Ramos (cell line): Measurements from ENCODE around the gene AMH.

Experiments
- in situ Hi-C: fragments of 300-500 bp; cut with MboI; formaldehyde crosslinking; loops from one replicate; pipeline ENCODE4 v1.14.3; 2022; ENCODE audit warnings: low sequenced_read_pairs; ENCODE audit not compliant: unreplicated experiment

The AMH gene

DNA sequence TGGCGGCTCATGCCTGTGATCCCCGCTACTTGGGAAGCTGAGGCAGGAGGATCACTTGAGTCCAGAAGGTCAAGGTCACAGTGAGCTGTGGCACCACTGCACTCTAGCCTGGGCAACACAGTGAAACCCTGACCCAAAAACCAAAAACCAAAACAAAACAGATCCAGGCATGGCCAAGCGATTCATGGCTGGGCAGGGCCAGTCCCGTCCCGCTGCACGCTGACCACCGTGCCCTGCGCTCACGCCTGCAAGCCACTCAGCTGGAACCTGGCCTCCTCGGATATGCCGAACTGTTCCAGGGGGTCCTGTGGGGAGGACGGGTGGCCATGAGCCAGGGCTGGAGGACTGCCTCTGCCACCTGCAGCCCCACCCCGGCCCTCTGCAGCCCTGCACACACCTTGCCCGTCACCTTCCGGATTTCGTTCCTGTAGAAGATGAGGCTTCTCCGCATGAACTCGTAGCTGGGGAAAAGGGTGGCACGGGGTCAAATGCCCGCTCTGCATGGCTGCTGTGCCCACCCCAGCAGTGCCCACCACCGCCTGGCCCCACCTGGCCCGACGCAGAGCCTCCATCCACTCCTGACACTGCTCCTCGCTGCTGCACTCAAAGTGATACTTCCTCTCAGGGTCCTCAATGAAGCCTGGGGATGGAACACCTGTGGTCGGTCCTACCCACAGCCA, 15.4 kb upstream of the AMH start:
- in situ Hi-C loops = loop anchor here (5.0 to 10.0 kb wide), 2 partner anchors 159 to 381 kb away; no protein-coding TSS in a partner anchor

- in situ Hi-C loops = loop anchor here (5.0 to 10.0 kb wide), 2 partner anchors 157 to 380 kb away; no protein-coding TSS in a partner anchor
Observed at GRCh38 chr19:2234996-2235380, 14.1 kb upstream of the AMH start.

GRCh38 chr19:2235381-2236063, 13.6 kb upstream of the AMH start:
- in situ Hi-C loops = loop anchor here (10.0 kb wide), 1 partner anchor 379 kb away; no protein-coding TSS in a partner anchor

DNA sequence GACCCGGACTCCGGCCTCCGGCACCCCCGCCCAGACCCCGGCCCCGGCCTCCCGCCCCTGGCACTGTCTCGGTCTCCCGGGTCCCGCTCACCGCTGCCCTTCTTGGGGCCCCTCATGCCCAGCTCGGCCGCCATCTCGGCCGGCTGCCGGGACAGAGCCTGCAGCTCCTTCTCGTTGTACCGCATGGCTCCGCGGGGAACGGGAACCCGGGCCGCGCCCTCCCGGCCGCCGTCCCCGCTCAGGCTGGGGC, 13.1 kb upstream of the AMH start:
- in situ Hi-C loops = loop anchor here (10.0 kb wide), 1 partner anchor 379 kb away; no protein-coding TSS in a partner anchor

- in situ Hi-C loops = loop anchor here (10.0 kb wide), 1 partner anchor 378 kb away; no protein-coding TSS in a partner anchor
Observed at GRCh38 chr19:2236314-2237050, 12.6 kb upstream of the AMH start, which contains the start of the genes PLEKHJ1 and SF3A2. Gene PLEKHJ1 (minus strand): TSS chr19:2236329. CDS start chr19:2236248, 81 bp downstream. Gene SF3A2 (plus strand): TSS chr19:2236824. CDS start chr19:2243419, 6,595 bp downstream.

DNA sequence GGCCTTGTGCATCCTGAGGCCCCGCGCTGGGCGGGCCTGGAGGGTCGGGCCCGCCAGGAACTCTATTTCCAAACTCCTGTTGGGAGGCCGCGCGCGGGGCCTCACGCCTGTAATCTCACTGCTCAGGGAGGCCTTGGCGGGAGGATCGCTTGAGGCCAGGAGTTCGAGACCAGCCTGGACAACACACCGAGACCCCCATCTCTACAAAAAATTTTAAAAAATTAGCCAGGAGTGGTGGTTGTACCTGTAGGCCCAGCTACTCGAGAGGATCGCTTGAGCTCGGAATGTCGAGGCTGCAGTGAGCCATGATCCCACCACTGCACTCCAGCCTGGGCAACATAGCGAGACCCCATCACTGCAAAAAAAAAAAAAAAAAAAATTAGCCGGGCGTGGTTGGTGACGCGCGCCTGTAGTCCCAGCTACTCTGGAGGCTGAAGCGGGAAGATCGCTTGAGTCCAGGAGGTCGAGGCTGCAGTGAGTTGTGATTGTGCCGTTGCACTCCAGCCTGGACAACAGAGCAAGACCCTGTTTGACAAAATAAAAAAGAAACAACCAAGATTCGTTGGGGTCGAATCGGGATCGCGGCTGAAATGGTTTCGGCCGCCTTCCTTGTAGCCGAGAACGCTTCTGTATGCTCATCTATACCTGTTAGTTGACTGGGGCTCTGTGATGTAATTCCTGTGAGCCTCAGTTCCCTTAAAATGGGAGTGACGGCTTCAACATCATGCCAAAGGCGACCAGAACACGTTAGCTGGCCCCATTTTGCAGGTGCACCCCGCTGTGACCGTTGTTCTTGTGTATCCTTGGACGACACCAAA, 11.9 kb upstream of the AMH start:
- in situ Hi-C loops = loop anchor here (10.0 kb wide), 1 partner anchor 378 kb away; no protein-coding TSS in a partner anchor

- in situ Hi-C loops = loop anchor here (10.0 kb wide), 1 partner anchor 377 kb away; no protein-coding TSS in a partner anchor
Observed at GRCh38 chr19:2237869-2238153, 11.3 kb upstream of the AMH start.

GRCh38 chr19:2239173-2239572, 9.9 kb upstream of the AMH start:
- in situ Hi-C loops = loop anchor here (10.0 kb wide), 1 partner anchor 376 kb away; no protein-coding TSS in a partner anchor

DNA sequence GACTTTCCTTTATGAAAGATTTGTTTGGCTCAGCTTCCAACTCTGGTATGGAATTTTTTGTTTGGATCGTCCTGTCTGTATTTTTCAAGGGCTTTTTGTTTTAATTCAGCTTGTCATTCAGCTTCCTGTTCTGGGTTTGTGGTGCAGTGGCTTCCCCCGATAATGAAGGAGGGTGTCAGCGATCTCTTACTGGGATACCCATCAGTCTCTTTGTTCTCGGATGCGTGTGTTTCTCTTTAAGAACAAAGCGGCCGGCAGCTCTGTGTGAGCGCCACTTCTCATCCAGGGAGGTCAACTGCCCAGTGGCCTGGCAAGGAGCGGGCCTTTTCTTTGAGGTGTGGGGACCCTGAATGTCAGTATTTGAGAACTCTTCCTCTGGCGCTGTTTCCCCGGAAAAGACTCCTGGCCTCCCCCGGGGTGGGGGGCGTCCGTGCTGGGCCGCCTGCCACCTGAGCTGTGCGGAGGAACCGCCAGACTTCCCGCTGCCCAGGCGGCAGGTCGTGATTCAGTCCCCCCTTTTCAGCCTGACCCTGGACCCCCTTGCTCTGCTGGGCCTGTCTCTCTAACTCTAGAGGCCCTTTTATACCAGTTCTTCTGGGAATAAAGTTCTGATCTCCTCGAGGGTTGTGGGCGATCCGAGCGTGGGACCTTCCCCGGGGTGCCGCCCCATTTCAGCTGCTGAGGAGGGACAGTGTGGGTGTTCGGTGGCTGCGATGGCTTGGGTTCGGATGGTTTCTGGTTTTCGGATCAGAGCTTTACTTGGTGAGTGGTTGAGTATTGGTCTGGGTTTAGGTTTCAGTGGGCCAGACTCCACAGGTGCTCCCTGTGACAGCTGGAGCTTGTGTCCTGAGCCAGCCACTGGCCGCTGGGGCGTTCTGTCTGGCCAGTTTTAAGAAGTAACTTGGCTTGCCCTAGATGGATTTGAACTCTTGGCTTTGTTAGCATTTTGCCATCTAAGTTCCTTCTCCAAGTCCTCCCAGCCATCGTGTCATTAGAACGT, 9.1 kb upstream of the AMH start:
- in situ Hi-C loops = loop anchor here (10.0 kb wide), 1 partner anchor 375 kb away; no protein-coding TSS in a partner anchor

GRCh38 chr19:2240881-2241760, 8.0 kb upstream of the AMH start:
- in situ Hi-C loops = no loop called here

DNA sequence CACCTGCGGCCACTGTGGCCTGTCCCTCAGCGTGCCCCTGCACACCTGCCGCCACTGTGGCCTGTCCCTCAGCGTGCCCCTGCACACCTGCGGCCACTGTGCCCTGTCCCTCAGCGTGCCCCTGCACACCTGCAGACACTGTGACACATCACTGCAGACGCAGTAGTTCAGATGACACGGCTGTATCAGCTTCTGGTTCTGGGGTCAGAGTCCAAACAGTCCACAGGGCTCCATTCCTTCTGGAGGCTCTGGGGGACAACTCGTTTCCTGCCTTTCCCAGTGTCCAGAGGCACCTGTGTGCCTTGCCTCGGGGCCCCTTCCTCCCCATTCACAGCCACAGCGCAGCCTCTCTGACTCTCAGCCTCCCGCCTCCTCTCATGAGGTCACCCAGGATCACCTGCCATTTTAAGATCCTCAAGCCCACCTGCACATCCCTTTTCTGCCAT, 7.0 kb upstream of the AMH start:
- in situ Hi-C loops = no loop called here

DNA sequence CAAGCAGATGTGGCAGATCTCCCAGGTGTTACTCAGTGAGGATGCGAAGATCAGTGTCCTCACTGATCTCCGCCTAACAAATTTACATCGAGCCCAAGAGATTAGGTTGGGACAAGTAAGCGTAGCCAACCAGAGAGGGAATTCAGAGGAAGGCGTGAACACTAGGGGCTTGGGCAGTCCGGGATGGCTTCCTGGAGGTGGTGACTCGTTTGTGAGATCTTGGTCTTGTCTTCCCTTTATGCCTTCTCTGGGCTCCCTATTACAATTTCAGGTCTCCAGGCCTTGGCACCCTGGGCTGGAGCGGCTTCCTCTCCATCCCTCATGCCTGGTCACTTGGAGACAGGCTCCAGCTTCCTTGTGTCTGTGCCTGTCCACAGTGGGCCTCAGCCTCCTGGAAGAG, 6.3 kb upstream of the AMH start:
- in situ Hi-C loops = no loop called here

- in situ Hi-C loops = no loop called here
Observed at GRCh38 chr19:2243274-2244124, 5.6 kb upstream of the AMH start.

DNA sequence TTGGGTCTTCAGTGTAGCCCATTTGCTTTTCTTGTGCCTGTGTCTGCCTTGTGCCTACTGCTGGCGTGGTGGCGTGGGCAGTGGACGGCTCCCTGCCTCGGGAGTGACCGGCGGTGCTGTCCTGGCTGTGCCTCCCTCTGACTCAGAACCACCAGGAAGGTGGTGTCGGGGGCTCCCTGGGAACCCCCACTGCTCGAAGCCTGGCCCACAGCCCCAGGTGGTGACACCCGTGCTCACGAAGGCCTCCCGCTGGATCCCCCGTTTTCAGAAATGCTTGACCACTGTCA, 5.1 kb upstream of the AMH start:
- in situ Hi-C loops = no loop called here

DNA sequence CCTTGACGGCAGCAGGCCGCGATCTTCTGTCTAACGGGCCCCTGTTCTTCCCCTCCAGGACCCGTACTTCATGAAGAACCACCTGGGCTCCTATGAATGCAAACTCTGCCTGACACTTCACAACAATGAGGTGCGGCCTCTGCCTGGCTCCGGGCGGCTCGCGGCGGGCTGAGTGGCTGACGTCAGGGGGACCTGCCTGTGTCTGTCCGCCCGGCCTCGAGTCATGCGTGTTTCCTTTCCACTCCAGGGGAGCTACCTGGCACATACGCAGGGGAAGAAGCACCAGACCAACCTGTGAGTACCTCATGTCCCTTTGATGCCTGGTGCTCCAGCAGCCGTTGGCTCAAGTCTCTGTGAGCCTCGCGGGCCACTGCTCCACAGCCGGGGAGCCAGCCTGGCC, 4.6 kb upstream of the AMH start:
- in situ Hi-C loops = no loop called here

DNA sequence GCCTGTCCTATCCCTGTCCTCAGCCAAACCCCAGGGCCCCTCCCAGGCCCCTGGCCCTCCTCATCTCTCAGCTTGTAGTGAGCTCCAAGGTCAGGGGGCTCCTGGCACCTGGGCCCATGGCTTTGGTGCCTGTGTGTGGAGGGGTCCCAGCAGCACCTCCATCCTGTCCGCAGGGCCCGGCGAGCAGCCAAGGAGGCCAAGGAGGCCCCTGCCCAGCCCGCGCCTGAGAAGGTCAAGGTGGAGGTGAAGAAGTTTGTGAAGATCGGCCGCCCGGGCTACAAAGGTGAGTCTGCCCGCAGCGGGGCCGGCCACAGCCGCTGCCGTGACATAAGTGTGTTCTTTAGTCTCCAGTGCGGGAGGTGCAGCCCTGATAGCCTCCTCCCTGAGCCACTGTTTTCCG, 3.9 kb upstream of the AMH start:
- in situ Hi-C loops = no loop called here

DNA sequence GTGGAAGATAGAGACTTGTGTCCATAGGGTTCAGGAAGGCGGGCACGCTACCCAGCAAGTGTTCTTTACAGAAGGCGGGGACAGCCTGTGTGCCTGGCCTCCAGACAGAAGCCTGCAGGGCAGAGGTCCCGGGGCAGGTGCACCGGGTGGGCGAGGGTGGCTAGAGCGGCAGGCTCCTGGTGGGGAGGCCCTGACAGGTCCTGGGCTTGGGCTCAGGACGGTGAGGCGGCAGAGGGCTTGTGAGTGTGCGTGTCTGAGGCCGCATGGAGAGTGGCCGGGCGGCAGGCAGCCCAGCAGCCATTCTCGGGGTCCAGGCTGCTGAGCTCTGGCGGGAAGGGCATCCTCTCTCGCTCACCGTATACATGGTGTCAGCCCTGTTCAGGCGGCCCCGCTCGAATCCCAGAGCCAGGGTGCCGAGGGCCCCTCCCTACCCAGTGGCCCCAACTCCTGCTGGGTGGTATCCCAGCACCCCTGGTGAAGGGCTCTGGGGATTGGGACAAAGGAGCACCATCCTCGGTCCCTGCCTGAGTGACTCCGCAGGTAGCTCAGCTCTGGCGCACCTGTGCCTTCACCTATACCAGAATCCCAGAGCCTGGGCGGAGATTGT, 3.0 kb upstream of the AMH start:
- in situ Hi-C loops = no loop called here
